Measurements from ENCODE around the gene NFS1.

The NFS1 gene

GRCh38 chr20:35635652-35636051 is 63.5 kb downstream of the NFS1 start:
- TF ChIP-seq SPI1 (IDR thresholded peaks at IDR 0.05; ENCODE audit: borderline replicate concordance, low read depth) (no peak), GABPA (IDR thresholded peaks at IDR 0.05; ENCODE audit: low read depth) (no peak), POLR2AphosphoS5 (IDR thresholded peaks at IDR 0.05; ENCODE audit: low read depth) (no peak)
- TF ChIP-seq, protein P1, sequence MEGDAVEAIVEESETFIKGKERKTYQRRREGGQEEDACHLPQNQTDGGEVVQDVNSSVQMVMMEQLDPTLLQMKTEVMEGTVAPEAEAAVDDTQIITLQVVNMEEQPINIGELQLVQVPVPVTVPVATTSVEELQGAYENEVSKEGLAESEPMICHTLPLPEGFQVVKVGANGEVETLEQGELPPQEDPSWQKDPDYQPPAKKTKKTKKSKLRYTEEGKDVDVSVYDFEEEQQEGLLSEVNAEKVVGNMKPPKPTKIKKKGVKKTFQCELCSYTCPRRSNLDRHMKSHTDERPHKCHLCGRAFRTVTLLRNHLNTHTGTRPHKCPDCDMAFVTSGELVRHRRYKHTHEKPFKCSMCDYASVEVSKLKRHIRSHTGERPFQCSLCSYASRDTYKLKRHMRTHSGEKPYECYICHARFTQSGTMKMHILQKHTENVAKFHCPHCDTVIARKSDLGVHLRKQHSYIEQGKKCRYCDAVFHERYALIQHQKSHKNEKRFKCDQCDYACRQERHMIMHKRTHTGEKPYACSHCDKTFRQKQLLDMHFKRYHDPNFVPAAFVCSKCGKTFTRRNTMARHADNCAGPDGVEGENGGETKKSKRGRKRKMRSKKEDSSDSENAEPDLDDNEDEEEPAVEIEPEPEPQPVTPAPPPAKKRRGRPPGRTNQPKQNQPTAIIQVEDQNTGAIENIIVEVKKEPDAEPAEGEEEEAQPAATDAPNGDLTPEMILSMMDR (IDR thresholded peaks at IDR 0.05; ENCODE audit: insufficient read depth, low read length): no peak
- TF ChIP-seq, protein P2, sequence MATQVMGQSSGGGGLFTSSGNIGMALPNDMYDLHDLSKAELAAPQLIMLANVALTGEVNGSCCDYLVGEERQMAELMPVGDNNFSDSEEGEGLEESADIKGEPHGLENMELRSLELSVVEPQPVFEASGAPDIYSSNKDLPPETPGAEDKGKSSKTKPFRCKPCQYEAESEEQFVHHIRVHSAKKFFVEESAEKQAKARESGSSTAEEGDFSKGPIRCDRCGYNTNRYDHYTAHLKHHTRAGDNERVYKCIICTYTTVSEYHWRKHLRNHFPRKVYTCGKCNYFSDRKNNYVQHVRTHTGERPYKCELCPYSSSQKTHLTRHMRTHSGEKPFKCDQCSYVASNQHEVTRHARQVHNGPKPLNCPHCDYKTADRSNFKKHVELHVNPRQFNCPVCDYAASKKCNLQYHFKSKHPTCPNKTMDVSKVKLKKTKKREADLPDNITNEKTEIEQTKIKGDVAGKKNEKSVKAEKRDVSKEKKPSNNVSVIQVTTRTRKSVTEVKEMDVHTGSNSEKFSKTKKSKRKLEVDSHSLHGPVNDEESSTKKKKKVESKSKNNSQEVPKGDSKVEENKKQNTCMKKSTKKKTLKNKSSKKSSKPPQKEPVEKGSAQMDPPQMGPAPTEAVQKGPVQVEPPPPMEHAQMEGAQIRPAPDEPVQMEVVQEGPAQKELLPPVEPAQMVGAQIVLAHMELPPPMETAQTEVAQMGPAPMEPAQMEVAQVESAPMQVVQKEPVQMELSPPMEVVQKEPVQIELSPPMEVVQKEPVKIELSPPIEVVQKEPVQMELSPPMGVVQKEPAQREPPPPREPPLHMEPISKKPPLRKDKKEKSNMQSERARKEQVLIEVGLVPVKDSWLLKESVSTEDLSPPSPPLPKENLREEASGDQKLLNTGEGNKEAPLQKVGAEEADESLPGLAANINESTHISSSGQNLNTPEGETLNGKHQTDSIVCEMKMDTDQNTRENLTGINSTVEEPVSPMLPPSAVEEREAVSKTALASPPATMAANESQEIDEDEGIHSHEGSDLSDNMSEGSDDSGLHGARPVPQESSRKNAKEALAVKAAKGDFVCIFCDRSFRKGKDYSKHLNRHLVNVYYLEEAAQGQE (IDR thresholded peaks at IDR 0.05; ENCODE audit: insufficient replicate concordance, low read depth): no peak
- Histone ChIP-seq H3K27me3 (ENCODE audit: insufficient read depth, poor library complexity, severe bottlenecking) (no peaks in the 10 kb centered on the region), H3K4me3 (replicated peaks; ENCODE audit: insufficient read depth, low read length) (no peak overlapping the region), H3K27ac (replicated peaks) (no peak overlapping the region)
- DNase-seq (ENCODE audit: low read depth in 1 of 2, low spot score in 1 of 2): no peak

GRCh38 chr20:35632539-35633115 is 66.5 kb downstream of the NFS1 start:
- H3K27me3 ChIP-seq (ENCODE audit: insufficient read depth, poor library complexity, severe bottlenecking): no peaks in the 10 kb centered on the region
- H3K27ac ChIP-seq (replicated peaks): no peak overlapping the region
- no peak for DNase-seq (ENCODE audit: low read depth in 1 of 2, low spot score in 1 of 2)
- H3K4me3 ChIP-seq (replicated peaks; ENCODE audit: insufficient read depth, low read length): no peak overlapping the region
- TF ChIP-seq SPI1 (IDR thresholded peaks at IDR 0.05; ENCODE audit: borderline replicate concordance, low read depth): no peak
- TF ChIP-seq, protein P1 (IDR thresholded peaks at IDR 0.05; ENCODE audit: insufficient read depth, low read length): no peak
- TF ChIP-seq GABPA (IDR thresholded peaks at IDR 0.05; ENCODE audit: low read depth): no peak
- TF ChIP-seq POLR2AphosphoS5 (IDR thresholded peaks at IDR 0.05; ENCODE audit: low read depth): no peak
- TF ChIP-seq, protein P2 (IDR thresholded peaks at IDR 0.05; ENCODE audit: insufficient replicate concordance, low read depth): no peak

DNA sequence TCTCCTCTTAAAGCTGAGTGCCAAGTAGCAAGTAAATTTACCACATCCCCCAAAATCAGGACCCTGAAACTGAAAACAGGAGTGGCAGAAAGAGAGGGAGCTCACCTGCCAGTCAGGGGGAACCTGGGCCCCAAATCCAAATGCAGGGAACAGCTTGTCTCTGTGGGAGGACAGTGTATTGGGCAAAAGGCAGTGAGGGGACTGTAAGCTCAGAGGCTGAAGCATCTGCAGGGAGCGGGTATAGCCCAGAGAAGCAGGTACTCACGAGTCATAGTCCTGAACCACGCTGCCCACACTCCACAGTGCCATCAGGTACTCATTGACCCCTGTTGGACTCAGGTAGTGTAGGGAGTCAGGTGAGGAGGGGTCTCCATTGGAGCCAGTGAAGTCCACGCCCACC is 68.5 kb downstream of the NFS1 start:
- H3K27me3 ChIP-seq (ENCODE audit: insufficient read depth, poor library complexity, severe bottlenecking): no peaks in the 10 kb centered on the region
- TF ChIP-seq, protein P1 (IDR thresholded peaks at IDR 0.05; ENCODE audit: insufficient read depth, low read length): no peak
- no peak for TF ChIP-seq SPI1 (IDR thresholded peaks at IDR 0.05; ENCODE audit: borderline replicate concordance, low read depth)
- TF ChIP-seq POLR2AphosphoS5 (IDR thresholded peaks at IDR 0.05; ENCODE audit: low read depth): no peak
- H3K4me3 ChIP-seq (replicated peaks; ENCODE audit: insufficient read depth, low read length): no peak overlapping the region
- DNase-seq (ENCODE audit: low read depth in 1 of 2, low spot score in 1 of 2): no peak
- peak overlapping the region; percentile 57 for H3K27ac ChIP-seq (replicated peaks)

Measured in HL-60 (cell line).